Tibial artery (tissue), 4 donors: Measurements from ENCODE around the gene ATP10B.

Experiments
- DNase-seq, 2 donors: peaks; one replicate each; pipeline ENCODE4 v3.0.0-alpha.2; 2019
- H3K27ac ChIP-seq, 2 donors: fragments of 200-600 bp; sonication (generic) in 1 of 2; 1 replicate in 1 of 2; 2 replicates in 1 of 2; pipeline ENCODE4 v1.5.1; 2018 to 2019; ENCODE audit warnings: mild to moderate bottlenecking in 1 of 2
- H3K27me3 ChIP-seq, 2 donors: fragments of 200-600 bp; sonication (generic) in 1 of 2; one replicate each; pipeline versions ENCODE4 v1.5.1 to v1.6.0; 2016 to 2019
- H3K36me3 ChIP-seq, 3 donors: fragments of 200-600 bp; sonication (generic) in 2 of 3; one replicate each; pipeline ENCODE4 v1.5.1; 2016 to 2019; ENCODE audit warnings: mild to moderate bottlenecking in 2 of 3
- H3K4me1 ChIP-seq, 4 donors: fragments of 200-600 bp; sonication (generic) in 2 of 4; 1 replicate in 3 of 4; 2 replicates in 1 of 4; pipeline ENCODE4 v1.5.1; 2016 to 2019
- H3K4me3 ChIP-seq, 2 donors: fragments of 200-600 bp; sonication (generic) in 1 of 2; 1 replicate in 1 of 2; 2 replicates in 1 of 2; pipeline ENCODE4 v1.5.1; 2018 to 2019; ENCODE audit warnings: mild to moderate bottlenecking in 2 of 2
- H3K9me3 ChIP-seq, 3 donors: fragments of 200-600 bp; sonication (generic) in 1 of 3; one replicate each; pipeline ENCODE4 v1.5.1; 2016 to 2019
- CTCF ChIP-seq, 2 experiments: fragments of 200-600 bp in 1 of 2; fragments of 450-650 bp in 1 of 2; IDR thresholded peaks; one replicate each; pipeline ENCODE4 v1.5.1; 2017 to 2019; ENCODE audit warnings: antibody characterized with exemption in 2 of 2, mild to moderate bottlenecking in 1 of 2, moderate library complexity in 1 of 2
- intact Hi-C: fragments of 100-400 bp; cut with DNase I; formaldehyde crosslinking; loops from one replicate; pipeline ENCODE4 v1.15.0; 2023; ENCODE audit warnings: low total_unique reads

The ATP10B gene

DNA sequence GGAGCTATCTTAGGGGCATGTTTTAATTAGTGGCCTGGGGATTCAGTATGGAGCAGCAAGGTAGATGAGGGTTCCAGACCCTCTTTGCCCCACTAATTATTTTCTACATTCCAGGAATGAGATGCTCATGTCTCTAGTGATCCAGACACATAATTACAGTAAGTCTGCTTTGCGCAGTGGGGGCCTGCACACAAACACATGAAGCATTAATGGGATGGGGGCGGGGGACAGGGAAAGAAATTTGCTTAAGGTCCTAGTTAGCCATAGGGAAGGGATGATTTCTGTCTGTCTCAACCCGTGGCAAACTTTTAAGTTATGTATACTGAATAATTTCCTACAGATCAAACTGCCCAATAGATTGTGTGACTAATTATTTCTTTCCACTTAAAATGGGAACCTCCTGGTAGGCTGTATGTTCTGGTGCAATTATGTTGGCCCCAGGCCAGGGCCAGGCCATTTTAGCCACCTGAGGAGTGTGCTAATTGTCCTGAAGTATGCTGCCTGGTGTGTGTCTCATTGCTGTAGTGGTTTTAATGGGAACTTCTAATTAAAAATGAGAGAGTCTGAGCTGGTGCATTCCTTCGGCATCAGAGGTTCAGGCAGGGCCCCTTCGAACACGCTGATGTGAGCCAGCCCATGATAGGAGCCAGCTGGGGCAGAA lies 295.9 kb downstream of the ATP10B start:
- Histone ChIP-seq H3K4me3 (no peak overlapping the region), H3K27ac (no peak overlapping the region), H3K36me3 (no peaks in the 10 kb centered on the region), H3K9me3 (no peaks in the 10 kb centered on the region), H3K4me1 (no peaks in the 10 kb centered on the region), H3K27me3 (no peaks in the 10 kb centered on the region)
- no peak for DNase-seq
- no peak for TF ChIP-seq CTCF (IDR thresholded peaks at IDR 0.05)
- intact Hi-C loops: no loop called here

- H3K4me3 ChIP-seq: no peak overlapping the region
- no peaks in the 10 kb centered on the region for H3K4me1 ChIP-seq
- DNase-seq: no peak
- intact Hi-C loops: no loop called here
- no peaks in the 10 kb centered on the region for H3K27me3 ChIP-seq
- H3K27ac ChIP-seq: no peak overlapping the region
- H3K9me3 ChIP-seq: no peaks in the 10 kb centered on the region
- TF ChIP-seq CTCF (IDR thresholded peaks at IDR 0.05): no peak
- H3K36me3 ChIP-seq: no peaks in the 10 kb centered on the region
Observed at GRCh38 chr5:160555581-160555970, 296.4 kb downstream of the ATP10B start.

DNA sequence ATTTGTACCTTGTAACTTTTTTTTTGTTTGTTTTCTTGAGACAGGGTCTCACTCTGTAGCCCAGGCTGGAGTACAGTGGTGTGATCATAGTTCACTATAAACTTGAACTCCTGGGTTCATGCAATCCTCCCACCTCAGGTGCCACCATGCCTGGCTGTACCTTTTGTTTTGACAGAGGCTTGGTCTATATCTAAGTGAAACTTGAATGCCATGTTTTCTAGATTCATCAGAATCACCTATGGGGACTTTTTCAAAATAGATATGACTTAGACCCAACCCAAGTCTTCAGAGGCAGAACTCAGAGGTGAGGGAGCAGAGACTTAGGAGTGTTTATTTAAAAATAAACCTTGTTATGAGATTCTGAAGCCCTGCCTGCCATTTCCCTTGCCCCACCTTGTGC lies 301.9 kb downstream of the ATP10B start:
- H3K4me3 ChIP-seq: no peak overlapping the region
- H3K4me1 ChIP-seq: no peaks in the 10 kb centered on the region
- intact Hi-C loops: no loop called here
- H3K27ac ChIP-seq: no peak overlapping the region
- no peaks in the 10 kb centered on the region for H3K27me3 ChIP-seq
- TF ChIP-seq CTCF (IDR thresholded peaks at IDR 0.05): no peak
- no peaks in the 10 kb centered on the region for H3K36me3 ChIP-seq
- DNase-seq: no peak
- H3K9me3 ChIP-seq: peaks cover 0 to 4% (median 0%) of the 10 kb centered on the region in 3 donors

- peaks cover 0 to 4% (median 0%) of the 10 kb centered on the region in 3 donors for H3K9me3 ChIP-seq
- no peak for TF ChIP-seq CTCF (IDR thresholded peaks at IDR 0.05)
- no peak overlapping the region for H3K27ac ChIP-seq
- no peaks in the 10 kb centered on the region for H3K4me1 ChIP-seq
- H3K4me3 ChIP-seq: no peak overlapping the region
- no peaks in the 10 kb centered on the region for H3K27me3 ChIP-seq
- intact Hi-C loops: no loop called here
- no peak for DNase-seq
- H3K36me3 ChIP-seq: no peaks in the 10 kb centered on the region
Observed at GRCh38 chr5:160548949-160549645, 302.9 kb downstream of the ATP10B start.

GRCh38 chr5:160547872-160548271 lies 304.1 kb downstream of the ATP10B start:
- intact Hi-C loops: no loop called here
- H3K27me3 ChIP-seq: no peaks in the 10 kb centered on the region
- no peaks in the 10 kb centered on the region for H3K36me3 ChIP-seq
- TF ChIP-seq CTCF (IDR thresholded peaks at IDR 0.05): no peak
- no peak overlapping the region for H3K4me3 ChIP-seq
- no peak for DNase-seq
- H3K9me3 ChIP-seq: peaks cover 0 to 4% (median 0%) of the 10 kb centered on the region in 3 donors
- H3K27ac ChIP-seq: no peak overlapping the region
- no peaks in the 10 kb centered on the region for H3K4me1 ChIP-seq
